ENCODE measurements around the gene LMBR1.

GRCh38 chr7:156765901-156766656, 126.9 kb downstream of the LMBR1 start:
- TF ChIP-seq CTCF (IDR thresholded peaks at IDR 0.05), result no peak
- no peak for TF ChIP-seq POLR2AphosphoS5 (IDR thresholded peaks at IDR 0.05)
- TF ChIP-seq POLR2A (IDR thresholded peaks at IDR 0.05; ENCODE audit: low read depth), result no peak
- no peak for TF ChIP-seq EP300 (IDR thresholded peaks at IDR 0.05)
